HAP-1 (cell line): Measurements from ENCODE around the gene MCF2L.

Experiments used
- DNase-seq, 2 experiments: peaks; one replicate each; pipeline ENCODE4 v3.0.0-alpha.2; 2016 to 2020; ENCODE audit warnings: low spot score in 2 of 2
- H3K27me3 ChIP-seq: fragments of 250-450 bp; sonication (Bioruptor Pico); 2 replicates; pipeline ENCODE4 v1.5.1; 2020; ENCODE audit warnings: low read depth, mild to moderate bottlenecking, moderate library complexity
- H3K36me3 ChIP-seq: fragments of 250-450 bp; sonication (Bioruptor Pico); replicated peaks from 2 replicates; pipeline ENCODE4 v1.5.1; 2020; ENCODE audit warnings: mild to moderate bottlenecking
- H3K4me1 ChIP-seq: fragments of 250-450 bp; sonication (Bioruptor Pico); 2 replicates; pipeline ENCODE4 v1.5.1; 2020; ENCODE audit warnings: mild to moderate bottlenecking
- H3K4me3 ChIP-seq: fragments of 250-450 bp; sonication (Bioruptor Pico); 2 replicates; pipeline ENCODE4 v1.5.1; 2020; ENCODE audit warnings: mild to moderate bottlenecking, moderate library complexity
- H3K9me3 ChIP-seq: fragments of 250-450 bp; sonication (Bioruptor Pico); 2 replicates; pipeline ENCODE4 v1.5.1; 2020; ENCODE audit warnings: mild to moderate bottlenecking, moderate library complexity
- in situ Hi-C: fragments of 300-500 bp; cut with MboI; formaldehyde crosslinking; loops from 3 replicates; pipeline ENCODE4 v1.14.3; 2020; ENCODE audit warnings: low sequenced_read_pairs, inconsistent platforms, mixed read lengths

The MCF2L gene

DNA sequence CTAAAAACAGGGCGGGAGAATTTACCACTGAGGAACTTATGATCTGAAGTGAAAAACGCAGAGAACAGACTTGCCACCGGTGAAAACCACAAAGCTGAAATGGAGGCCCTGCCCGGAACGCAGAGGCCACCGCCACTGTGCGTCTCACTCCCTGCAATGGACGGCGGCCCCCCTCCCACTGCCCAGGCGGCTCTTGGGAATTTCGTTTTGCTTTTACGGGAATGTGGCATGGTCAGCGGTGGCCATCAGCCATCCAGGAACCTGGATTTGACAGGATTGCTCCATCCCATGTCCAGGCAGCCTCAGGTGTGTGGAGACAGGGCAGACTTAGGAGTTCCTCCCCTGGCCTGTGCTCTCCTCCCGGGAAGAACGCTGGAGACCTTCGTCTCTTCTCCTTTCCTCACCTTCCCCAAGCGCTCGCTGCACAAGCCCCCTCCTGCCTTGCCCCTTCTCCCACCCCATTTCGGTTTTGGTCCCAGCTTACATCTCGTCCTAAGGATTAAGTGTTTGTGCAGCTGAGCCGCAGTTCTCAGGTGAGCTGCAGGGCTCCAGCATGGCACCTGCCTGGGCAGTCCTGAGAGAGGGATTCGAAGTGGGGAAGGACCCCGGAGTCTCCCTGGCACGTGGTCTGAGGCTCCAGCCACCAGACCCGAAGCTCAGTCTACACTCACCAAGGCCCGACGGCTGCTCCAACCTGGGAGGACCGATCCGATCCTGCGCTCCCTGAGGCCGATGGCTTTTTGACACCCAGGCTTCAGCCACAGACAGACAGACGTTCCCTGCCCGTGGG lies 49.9 kb downstream of the MCF2L start:
- H3K4me3 ChIP-seq: no peak overlapping the region
- DNase-seq: no peak
- peaks cover 13% of the 10 kb centered on the region for H3K27me3 ChIP-seq
- in situ Hi-C loops: no loop called here
- no peaks in the 10 kb centered on the region for H3K9me3 ChIP-seq
- peaks cover 12% of the 10 kb centered on the region for H3K4me1 ChIP-seq
- H3K36me3 ChIP-seq: no peaks in the 10 kb centered on the region

DNA sequence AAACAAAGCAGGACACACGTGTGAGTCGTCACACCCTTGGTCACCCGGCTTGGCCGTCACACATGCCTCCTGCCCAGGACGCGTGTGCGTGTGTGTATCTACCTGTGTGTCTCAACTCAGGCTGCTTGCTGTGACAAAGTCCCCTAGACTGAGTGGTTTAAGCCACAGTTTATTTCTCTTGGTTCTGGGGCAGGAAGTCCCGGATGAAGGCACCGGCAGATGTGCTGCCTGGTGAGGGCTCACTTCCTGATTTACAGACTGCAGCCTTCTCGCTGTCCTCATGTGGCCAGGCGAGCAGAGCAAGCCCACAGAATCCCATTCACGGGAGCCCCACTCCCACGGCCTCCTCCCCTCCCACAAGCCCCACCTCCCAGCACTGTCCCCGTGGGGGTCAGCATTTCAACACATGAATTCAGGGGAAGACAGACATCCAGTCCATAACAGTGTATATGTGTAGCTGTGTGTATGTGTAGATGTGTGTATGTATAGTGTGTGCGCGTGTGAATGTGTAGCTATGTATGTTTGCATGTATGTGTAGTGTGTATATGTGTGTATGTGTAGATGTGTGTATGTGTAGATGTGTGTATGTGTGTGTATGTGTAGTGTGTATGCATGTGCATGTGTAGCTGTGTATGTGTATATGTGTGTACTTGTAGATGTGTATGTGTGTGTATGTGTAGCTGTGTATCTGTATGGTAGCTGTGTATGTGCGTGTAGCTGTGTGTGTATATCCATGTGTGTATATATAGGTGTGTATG lies 51.5 kb downstream of the MCF2L start:
- peaks cover 21% of the 10 kb centered on the region for H3K27me3 ChIP-seq
- H3K9me3 ChIP-seq: no peaks in the 10 kb centered on the region
- no peak for DNase-seq
- peaks cover 12% of the 10 kb centered on the region for H3K4me1 ChIP-seq
- H3K36me3 ChIP-seq: no peaks in the 10 kb centered on the region
- in situ Hi-C loops: no loop called here
- H3K4me3 ChIP-seq: no peak overlapping the region

- Histone ChIP-seq H3K4me3 (no peak overlapping the region), H3K4me1 (peaks cover 12% of the 10 kb centered on the region), H3K36me3 (no peaks in the 10 kb centered on the region), H3K9me3 (no peaks in the 10 kb centered on the region), H3K27me3 (peaks cover 24% of the 10 kb centered on the region)
- in situ Hi-C loops: no loop called here
- DNase-seq: no peak
Measured at GRCh38 chr13:113021391-113021790, 52.4 kb downstream of the MCF2L start.

DNA sequence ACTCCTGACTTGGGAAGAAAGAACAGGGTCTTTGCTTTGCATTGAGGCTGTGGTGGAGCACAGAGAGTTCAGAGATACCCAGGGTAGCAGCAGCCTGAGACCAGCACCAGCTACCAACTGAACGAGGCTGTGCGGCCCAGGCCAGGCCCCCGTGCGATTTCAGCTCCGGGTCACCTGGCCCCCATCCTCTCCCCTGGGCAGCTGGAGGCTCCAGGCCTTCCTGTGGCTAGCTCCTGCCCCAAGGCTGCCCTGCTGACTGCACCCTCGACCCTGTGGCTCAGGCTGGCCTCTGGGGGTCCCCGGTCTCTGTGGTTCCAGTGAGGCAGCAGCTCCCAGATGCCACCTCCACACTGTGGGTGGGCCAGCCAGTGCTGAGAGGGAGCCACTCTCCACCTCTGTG lies 52.8 kb downstream of the MCF2L start:
- Histone ChIP-seq H3K36me3 (no peaks in the 10 kb centered on the region), H3K4me1 (peaks cover 12% of the 10 kb centered on the region), H3K9me3 (no peaks in the 10 kb centered on the region), H3K4me3 (no peak overlapping the region), H3K27me3 (peaks cover 28% of the 10 kb centered on the region)
- DNase-seq: no peak
- in situ Hi-C loops: no loop called here

GRCh38 chr13:113022391-113022744 lies 53.4 kb downstream of the MCF2L start:
- no peak for DNase-seq
- in situ Hi-C loops: no loop called here
- H3K36me3 ChIP-seq: no peaks in the 10 kb centered on the region
- H3K27me3 ChIP-seq: peaks cover 34% of the 10 kb centered on the region
- no peaks in the 10 kb centered on the region for H3K9me3 ChIP-seq
- no peak overlapping the region for H3K4me3 ChIP-seq
- peaks cover 12% of the 10 kb centered on the region for H3K4me1 ChIP-seq

GRCh38 chr13:113022745-113023574 lies 53.9 kb downstream of the MCF2L start:
- no peak overlapping the region for H3K4me3 ChIP-seq
- peak; percentile 85 to 86 for DNase-seq

DNA sequence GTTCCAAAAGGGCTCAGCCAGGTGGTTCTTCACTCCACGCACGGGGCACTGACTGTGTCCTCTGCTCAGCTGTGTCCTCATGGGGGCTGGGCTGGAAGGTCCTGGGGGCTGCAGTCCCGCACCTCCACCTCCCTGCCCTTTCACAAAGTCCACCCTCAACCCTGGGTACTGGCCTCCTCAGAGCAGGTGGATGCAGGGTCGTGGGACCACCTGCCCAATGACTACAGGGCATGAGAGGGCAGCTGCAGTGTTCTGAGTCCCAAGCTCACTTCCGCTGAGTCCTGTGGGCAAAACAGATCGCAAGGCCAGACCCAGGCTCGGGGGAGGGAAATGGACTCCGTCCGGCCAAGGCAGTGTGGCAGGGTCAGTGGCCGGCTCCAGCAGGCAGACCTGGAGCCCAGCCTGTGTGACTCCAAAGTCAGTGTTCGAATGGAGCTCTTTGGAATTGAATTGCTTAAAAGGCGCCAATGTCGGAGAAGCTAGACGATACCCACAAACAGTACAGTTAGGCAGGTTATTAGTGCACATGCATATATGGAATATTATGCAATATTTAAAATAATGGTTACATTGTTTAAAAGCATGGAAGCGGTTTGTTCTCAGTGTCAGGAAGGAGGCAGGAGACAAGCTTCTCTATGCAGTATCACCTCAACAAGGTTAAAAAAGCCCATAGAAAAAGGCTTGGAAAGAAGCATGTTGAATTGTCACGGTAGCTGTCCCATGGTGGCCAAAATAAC lies 54.8 kb downstream of the MCF2L start:
- H3K4me3 ChIP-seq: no peak overlapping the region
- no peak for DNase-seq
- peaks cover 35% of the 10 kb centered on the region for H3K27me3 ChIP-seq
- in situ Hi-C loops: no loop called here
- no peaks in the 10 kb centered on the region for H3K9me3 ChIP-seq
- H3K36me3 ChIP-seq: no peaks in the 10 kb centered on the region
- peaks cover 12% of the 10 kb centered on the region for H3K4me1 ChIP-seq

More at GRCh38 chr13:113022745-113023574, 53.9 kb downstream of the MCF2L start:
- in situ Hi-C loops: no loop called here
- H3K4me1 ChIP-seq: peaks cover 12% of the 10 kb centered on the region
- peaks cover 35% of the 10 kb centered on the region for H3K27me3 ChIP-seq
- no peaks in the 10 kb centered on the region for H3K36me3 ChIP-seq
- no peaks in the 10 kb centered on the region for H3K9me3 ChIP-seq

GRCh38 chr13:113024466-113024865 lies 55.5 kb downstream of the MCF2L start:
- no peaks in the 10 kb centered on the region for H3K36me3 ChIP-seq
- peaks cover 12% of the 10 kb centered on the region for H3K4me1 ChIP-seq
- no peak for DNase-seq
- in situ Hi-C loops: no loop called here
- H3K27me3 ChIP-seq: peaks cover 35% of the 10 kb centered on the region
- H3K9me3 ChIP-seq: no peaks in the 10 kb centered on the region
- no peak overlapping the region for H3K4me3 ChIP-seq

- Histone ChIP-seq H3K9me3 (no peaks in the 10 kb centered on the region), H3K36me3 (no peaks in the 10 kb centered on the region), H3K27me3 (peaks cover 35% of the 10 kb centered on the region), H3K4me1 (peaks cover 12% of the 10 kb centered on the region), H3K4me3 (no peak overlapping the region)
- DNase-seq: no peak
- in situ Hi-C loops: no loop called here
Measured at GRCh38 chr13:113026391-113026910, 57.4 kb downstream of the MCF2L start.

DNA sequence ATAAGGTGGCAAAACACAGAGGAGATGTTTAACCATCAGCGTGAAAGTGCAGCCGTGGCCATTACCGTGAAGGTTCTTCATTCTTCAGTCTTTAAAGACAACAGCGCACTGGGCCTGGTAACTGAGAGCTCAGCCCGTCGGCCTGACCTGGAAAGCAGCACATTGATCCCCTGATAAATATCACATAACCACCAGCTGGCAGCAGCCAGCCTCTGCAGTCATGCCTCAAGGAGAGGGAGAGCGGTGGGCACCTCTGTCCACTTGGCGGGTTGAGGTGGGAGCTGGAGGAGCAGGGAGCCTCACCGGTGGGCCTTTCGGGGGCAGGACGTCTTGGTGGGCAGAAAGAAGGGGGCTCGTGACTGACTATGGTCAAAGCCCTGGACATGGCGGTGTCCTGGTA lies 58.1 kb downstream of the MCF2L start:
- Histone ChIP-seq H3K27me3 (peaks cover 35% of the 10 kb centered on the region), H3K36me3 (no peaks in the 10 kb centered on the region), H3K9me3 (no peaks in the 10 kb centered on the region), H3K4me3 (no peak overlapping the region), H3K4me1 (peaks cover 12% of the 10 kb centered on the region)
- DNase-seq: no peak
- in situ Hi-C loops: no loop called here

GRCh38 chr13:113027566-113027965 lies 58.6 kb downstream of the MCF2L start:
- Histone ChIP-seq H3K27me3 (peaks cover 33% of the 10 kb centered on the region), H3K4me3 (no peak overlapping the region), H3K36me3 (no peaks in the 10 kb centered on the region)

DNA sequence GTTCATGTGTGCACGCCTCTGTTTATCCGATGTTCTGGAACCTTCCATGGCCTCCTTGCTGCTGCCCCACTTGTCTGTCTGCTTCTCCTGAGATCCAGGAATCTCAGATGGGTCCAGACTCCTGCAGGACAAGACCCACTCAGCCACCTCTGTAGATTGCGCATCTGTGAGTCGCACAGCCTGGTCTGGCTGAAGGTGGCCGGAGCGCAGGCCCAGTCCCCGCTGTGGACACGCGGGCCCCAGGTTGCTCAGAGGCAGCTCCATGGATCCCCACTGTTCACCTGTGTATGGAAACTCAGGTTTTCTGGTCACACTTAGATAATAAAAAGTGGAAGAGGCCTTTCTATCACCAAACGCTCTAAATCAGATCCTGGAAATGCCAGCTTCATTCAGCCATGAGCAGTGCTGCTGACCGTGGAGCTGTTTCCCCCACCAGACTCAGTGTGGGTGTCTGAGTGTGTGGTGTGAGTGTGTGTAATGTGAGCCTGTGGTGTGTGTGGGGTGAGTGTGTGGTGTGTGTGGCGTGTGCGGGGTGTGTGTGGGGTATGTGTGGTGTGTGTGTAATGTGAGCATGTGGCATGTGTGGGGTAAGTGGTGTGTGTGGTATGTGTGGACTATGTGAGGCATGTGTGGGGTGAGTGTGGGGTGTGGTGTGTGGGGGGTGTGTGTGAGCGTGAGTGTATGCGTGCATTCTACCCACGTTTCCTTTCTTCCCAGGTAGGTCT lies 59.5 kb downstream of the MCF2L start:
- H3K27me3 ChIP-seq: peaks cover 25% of the 10 kb centered on the region
- in situ Hi-C loops: no loop called here
- no peak overlapping the region for H3K4me3 ChIP-seq
- H3K36me3 ChIP-seq: no peaks in the 10 kb centered on the region
- H3K4me1 ChIP-seq: no peaks in the 10 kb centered on the region; the same call in 1 of the 2 replicates
- no peak for DNase-seq
- no peaks in the 10 kb centered on the region for H3K9me3 ChIP-seq

More at GRCh38 chr13:113027566-113027965, 58.6 kb downstream of the MCF2L start:
- H3K9me3 ChIP-seq: no peaks in the 10 kb centered on the region
- no peak for DNase-seq
- in situ Hi-C loops: no loop called here
- peaks cover 9% of the 10 kb centered on the region for H3K4me1 ChIP-seq
